OCI-LY3 (cell line): Measurements from ENCODE around the gene KIF18B.

Source experiments
- H2AFZ ChIP-seq: fragments of 200-600, 300-600 bp; shearing (Covaris generic); 2 replicates; pipeline ENCODE4 v1.6.0; 2014; ENCODE audit warnings: antibody characterized with exemption, low read depth, low read length
- H3K27ac ChIP-seq: fragments of 200-600, 300-600 bp; sonication (generic); 2 replicates; pipeline ENCODE4 v1.5.1; 2014; ENCODE audit warnings: mild to moderate bottlenecking, low read length, moderate library complexity, mixed read lengths
- H3K27me3 ChIP-seq: fragments of 200-600, 300-600 bp; sonication (generic); 2 replicates; pipeline ENCODE4 v1.6.1; 2014; ENCODE audit warnings: low read depth, low read length, mixed read lengths
- H3K36me3 ChIP-seq: fragments of 200-600, 300-600 bp; sonication (generic); replicated peaks from 2 replicates; pipeline ENCODE3; 2014; ENCODE audit warnings: low read depth, low read length, mixed read lengths
- H3K4me1 ChIP-seq: fragments of 300-600, 200-600 bp; sonication (generic); 2 replicates; pipeline ENCODE4 v1.6.1; 2014; ENCODE audit warnings: low read length, mixed read lengths
- H3K4me2 ChIP-seq: fragments of 200-600, 300-600 bp; sonication (generic); 2 replicates; pipeline ENCODE4 v1.6.1; 2014; ENCODE audit warnings: low read length, mixed read lengths
- H3K4me3 ChIP-seq: fragments of 300-600, 200-600 bp; sonication (generic); 2 replicates; pipeline ENCODE4 v1.5.1; 2014; ENCODE audit warnings: antibody characterized with exemption, mild to moderate bottlenecking, low read length, moderate library complexity
- H3K79me2 ChIP-seq: fragments of 300-600, 200-600 bp; shearing (Covaris generic); 2 replicates; pipeline ENCODE4 v1.6.1; 2014; ENCODE audit warnings: mild to moderate bottlenecking, low read length, mixed read lengths
- H3K9ac ChIP-seq: fragments of 300-600, 200-600 bp; shearing (Covaris generic); 2 replicates; pipeline ENCODE4 v1.6.0; 2014; ENCODE audit warnings: mild to moderate bottlenecking, low read length, moderate library complexity
- H3K9me3 ChIP-seq: fragments of 200-600, 300-600 bp; shearing (Covaris generic); 2 replicates; pipeline ENCODE4 v1.6.1; 2014; ENCODE audit warnings: low read length, mixed read lengths; ENCODE audit not compliant: insufficient read depth
- H4K20me1 ChIP-seq: fragments of 200-600, 300-600 bp; sonication (generic); 2 replicates; pipeline ENCODE4 v1.6.1; 2016; ENCODE audit warnings: low read length, mixed read lengths; ENCODE audit not compliant: insufficient read depth
- EZH2phosphoT487 ChIP-seq: fragments of 200-600 bp; shearing (Covaris generic); IDR thresholded peaks from 2 replicates; pipeline ENCODE4 v1.6.1; 2018; ENCODE audit warnings: antibody characterized with exemption, mixed run types, low read depth
- TF ChIP-seq, protein P1 (sequence below): fragments of 200-600, 300-600 bp; sonication (generic); IDR thresholded peaks from 2 replicates; pipeline ENCODE4 v1.5.1; 2014; ENCODE audit warnings: antibody characterized with exemption, low read length, low read depth

The KIF18B gene

DNA sequence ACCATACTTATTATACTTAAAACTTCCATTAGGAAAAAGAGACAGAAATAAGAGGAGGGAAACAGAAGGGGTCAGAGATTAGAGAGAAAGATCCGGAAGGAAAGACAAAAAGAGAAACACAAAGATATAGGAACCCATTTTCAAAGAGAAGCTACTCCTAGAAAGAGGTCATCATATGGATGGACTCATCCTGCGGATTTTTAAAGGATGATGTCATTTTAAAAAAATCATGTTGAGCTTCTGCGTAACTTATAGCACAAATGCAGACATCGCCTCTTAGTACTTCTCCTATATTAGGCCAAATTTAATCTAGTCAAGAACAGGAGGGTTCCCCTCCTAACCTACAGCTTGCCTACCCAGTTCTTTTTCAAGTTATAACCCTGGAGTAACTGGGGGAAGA lies 66.4 kb downstream of the KIF18B start:
- Histone ChIP-seq H3K9me3 (no peaks in the 10 kb centered on the region), H3K9ac (no peak overlapping the region), H3K27ac (no peak overlapping the region), H3K27me3 (no peaks in the 10 kb centered on the region), H3K4me3 (no peak overlapping the region), H4K20me1 (no peaks in the 10 kb centered on the region), H3K36me3 (peaks cover 45% of the 10 kb centered on the region), H3K79me2 (no peaks in the 10 kb centered on the region), H2AFZ (no peak overlapping the region), H3K4me1 (no peaks in the 10 kb centered on the region), H3K4me2 (no peak overlapping the region)
- TF ChIP-seq, protein P1, sequence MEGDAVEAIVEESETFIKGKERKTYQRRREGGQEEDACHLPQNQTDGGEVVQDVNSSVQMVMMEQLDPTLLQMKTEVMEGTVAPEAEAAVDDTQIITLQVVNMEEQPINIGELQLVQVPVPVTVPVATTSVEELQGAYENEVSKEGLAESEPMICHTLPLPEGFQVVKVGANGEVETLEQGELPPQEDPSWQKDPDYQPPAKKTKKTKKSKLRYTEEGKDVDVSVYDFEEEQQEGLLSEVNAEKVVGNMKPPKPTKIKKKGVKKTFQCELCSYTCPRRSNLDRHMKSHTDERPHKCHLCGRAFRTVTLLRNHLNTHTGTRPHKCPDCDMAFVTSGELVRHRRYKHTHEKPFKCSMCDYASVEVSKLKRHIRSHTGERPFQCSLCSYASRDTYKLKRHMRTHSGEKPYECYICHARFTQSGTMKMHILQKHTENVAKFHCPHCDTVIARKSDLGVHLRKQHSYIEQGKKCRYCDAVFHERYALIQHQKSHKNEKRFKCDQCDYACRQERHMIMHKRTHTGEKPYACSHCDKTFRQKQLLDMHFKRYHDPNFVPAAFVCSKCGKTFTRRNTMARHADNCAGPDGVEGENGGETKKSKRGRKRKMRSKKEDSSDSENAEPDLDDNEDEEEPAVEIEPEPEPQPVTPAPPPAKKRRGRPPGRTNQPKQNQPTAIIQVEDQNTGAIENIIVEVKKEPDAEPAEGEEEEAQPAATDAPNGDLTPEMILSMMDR, result no peak
- no peak for TF ChIP-seq EZH2phosphoT487

DNA sequence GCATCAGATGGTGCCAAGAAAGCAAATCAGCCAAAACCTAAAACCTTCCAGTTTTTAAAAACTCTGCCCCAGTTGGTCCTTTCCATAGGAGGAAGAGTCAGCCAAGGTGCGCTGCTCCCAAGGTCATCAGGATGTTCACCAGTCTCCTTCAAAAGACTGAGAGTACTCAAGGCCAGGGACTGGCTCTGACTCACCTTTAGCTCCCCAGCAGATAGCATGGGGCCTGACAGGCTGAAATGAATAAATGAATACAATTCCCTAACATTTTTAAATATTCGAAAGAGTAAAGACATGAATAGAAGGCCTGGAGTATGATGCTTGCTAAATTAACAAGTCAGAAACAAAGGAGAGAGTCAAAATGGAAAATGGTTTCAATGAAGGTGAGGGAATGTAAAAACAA lies 67.5 kb downstream of the KIF18B start:
- Histone ChIP-seq H3K4me2 (no peak overlapping the region), H3K9me3 (no peaks in the 10 kb centered on the region), H3K27ac (no peak overlapping the region), H3K27me3 (no peaks in the 10 kb centered on the region), H3K4me1 (no peaks in the 10 kb centered on the region), H3K36me3 (peaks cover 49% of the 10 kb centered on the region), H2AFZ (no peak overlapping the region), H3K4me3 (no peak overlapping the region), H3K79me2 (no peaks in the 10 kb centered on the region), H4K20me1 (no peaks in the 10 kb centered on the region), H3K9ac (no peak overlapping the region)
- TF ChIP-seq, protein P1, result no peak
- no peak for TF ChIP-seq EZH2phosphoT487

DNA sequence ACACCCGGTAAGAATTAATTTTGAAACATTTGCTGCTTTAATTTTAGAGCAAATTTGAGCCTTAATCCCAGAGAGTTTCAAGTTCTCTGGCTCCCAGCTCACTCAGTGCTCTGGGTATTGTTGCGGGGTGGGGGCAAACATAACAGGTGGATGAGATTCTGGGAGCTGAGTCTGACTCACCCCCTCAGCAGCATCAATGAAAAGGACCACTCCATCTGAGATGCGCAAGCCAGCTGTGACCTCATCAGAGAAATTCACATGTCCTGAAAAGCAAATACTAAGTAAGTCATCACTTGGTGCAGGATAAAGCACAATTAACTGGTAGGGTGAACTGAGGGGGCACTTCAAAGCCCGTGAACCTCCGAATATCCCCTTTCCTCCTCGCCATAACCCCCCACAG lies 68.2 kb downstream of the KIF18B start:
- Histone ChIP-seq H3K36me3 (peaks cover 50% of the 10 kb centered on the region), H3K4me3 (no peak overlapping the region), H3K27ac (no peak overlapping the region), H3K9me3 (no peaks in the 10 kb centered on the region), H3K27me3 (no peaks in the 10 kb centered on the region), H3K4me2 (no peak overlapping the region), H3K79me2 (no peaks in the 10 kb centered on the region), H3K4me1 (no peaks in the 10 kb centered on the region), H4K20me1 (no peaks in the 10 kb centered on the region), H3K9ac (no peak overlapping the region), H2AFZ (no peak overlapping the region)
- TF ChIP-seq, protein P1, result no peak
- no peak for TF ChIP-seq EZH2phosphoT487

DNA sequence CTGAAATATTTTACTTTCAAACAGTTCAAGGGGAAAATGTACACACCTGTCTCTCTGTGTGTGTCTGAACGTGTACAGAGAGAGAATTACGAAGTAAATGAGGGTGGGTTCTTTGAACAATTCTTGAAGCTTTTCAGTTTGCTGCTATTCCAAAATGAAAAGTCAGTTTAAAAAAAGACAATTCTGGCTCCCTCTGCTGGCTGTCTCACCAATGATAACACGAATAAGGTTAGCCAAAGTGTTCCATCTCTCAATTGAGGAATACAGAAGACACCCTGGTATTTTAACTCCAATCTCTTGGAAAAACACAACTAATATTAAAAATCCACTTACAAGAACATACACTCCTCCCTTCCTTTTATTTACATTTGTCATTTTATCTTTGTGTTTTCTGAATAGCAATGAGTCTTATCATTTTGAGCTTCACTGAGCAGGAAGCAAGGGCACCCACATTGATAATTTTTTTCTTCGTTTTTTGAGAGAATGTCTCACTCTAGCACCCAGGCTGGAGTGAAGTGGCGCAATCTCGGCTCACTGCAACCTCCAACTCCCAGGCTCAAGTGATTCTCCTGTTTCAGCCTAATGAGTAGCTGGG lies 68.8 kb downstream of the KIF18B start:
- Histone ChIP-seq H3K4me1 (no peaks in the 10 kb centered on the region), H3K9ac (no peak overlapping the region), H3K36me3 (peaks cover 53% of the 10 kb centered on the region), H3K79me2 (no peaks in the 10 kb centered on the region), H2AFZ (no peak overlapping the region), H3K9me3 (no peaks in the 10 kb centered on the region), H3K4me2 (no peak overlapping the region), H3K27me3 (no peaks in the 10 kb centered on the region), H4K20me1 (no peaks in the 10 kb centered on the region), H3K27ac (no peak overlapping the region), H3K4me3 (no peak overlapping the region)
- TF ChIP-seq EZH2phosphoT487, result no peak
- TF ChIP-seq, protein P1, result peak; percentile 70
